Left renal pelvis (tissue), 4 donors: ENCODE data around the gene AKAP13. TPM values are rescaled to one million over a fixed set of nuclear protein-coding genes. Genes with fewer than 3 reads are reported as not detected.

ENCODE experiments used
- DNase-seq, 4 donors: peaks; one replicate each; pipeline ENCODE4 v3.0.0-alpha.2; 2013; ENCODE audit warnings: low read depth in 4 of 4, low spot score in 3 of 4
- polyA plus RNA-seq, 4 donors: library from polyadenylated mRNA; unstranded; fragments of 120-200 nt; gene quantifications; one replicate each; pipeline ENCODE4 v1.2.1, GENCODE V29; 2013; ENCODE audit not compliant: insufficient read length in 4 of 4

AKAP13 gene
- polyA plus RNA-seq, 4 donors = 82.3 to 93.2 (median 87.8) TPM

GRCh38 chr15:85745525-85746150, 365.2 kb downstream of the AKAP13 start:
- no peak for DNase-seq

- DNase-seq = no peak
These were observed 366.2 kb downstream of the AKAP13 start for GRCh38 chr15:85746641-85747040.

- no peak for DNase-seq
These were observed 367.8 kb downstream of the AKAP13 start for GRCh38 chr15:85748176-85748575.

- no peak for DNase-seq
These were observed 368.3 kb downstream of the AKAP13 start for GRCh38 chr15:85748729-85749128.

- no peak for DNase-seq
These were observed 369.1 kb downstream of the AKAP13 start for GRCh38 chr15:85749261-85750151.

GRCh38 chr15:85750319-85751290, 370.2 kb downstream of the AKAP13 start:
- no peak for DNase-seq

- DNase-seq = no peak
These were observed 371.1 kb downstream of the AKAP13 start for GRCh38 chr15:85751291-85752123.

GRCh38 chr15:85752124-85752475, 371.7 kb downstream of the AKAP13 start:
- DNase-seq = no peak

- DNase-seq = no peak
These were observed 372.1 kb downstream of the AKAP13 start for GRCh38 chr15:85752491-85752961.

GRCh38 chr15:85753261-85753660, 372.9 kb downstream of the AKAP13 start:
- no peak for DNase-seq

- DNase-seq = no peak
These were observed 373.5 kb downstream of the AKAP13 start for GRCh38 chr15:85753791-85754452.

- DNase-seq = no peak
These were observed 374.6 kb downstream of the AKAP13 start for GRCh38 chr15:85754989-85755388.

- no peak for DNase-seq
These were observed 375.1 kb downstream of the AKAP13 start for GRCh38 chr15:85755471-85755870.

- no peak for DNase-seq
These were observed 375.5 kb downstream of the AKAP13 start for GRCh38 chr15:85755942-85756341.

GRCh38 chr15:85756411-85757072, 376.1 kb downstream of the AKAP13 start:
- DNase-seq = no peak

GRCh38 chr15:85757073-85757938, 376.9 kb downstream of the AKAP13 start:
- DNase-seq = no peak

GRCh38 chr15:85757939-85758654, 377.7 kb downstream of the AKAP13 start:
- no peak for DNase-seq
